GM12874 (cell line): ENCODE data around the gene UBE2Q2.

Experiments
- TF ChIP-seq, protein P1 (sequence below): IDR thresholded peaks from 2 replicates; pipeline ENCODE4 v1.5.1; 2011; ENCODE audit warnings: low read depth, mild to moderate bottlenecking, control low read depth, low read length, moderate library complexity; ENCODE audit not compliant: insufficient read depth

Gene UBE2Q2

DNA sequence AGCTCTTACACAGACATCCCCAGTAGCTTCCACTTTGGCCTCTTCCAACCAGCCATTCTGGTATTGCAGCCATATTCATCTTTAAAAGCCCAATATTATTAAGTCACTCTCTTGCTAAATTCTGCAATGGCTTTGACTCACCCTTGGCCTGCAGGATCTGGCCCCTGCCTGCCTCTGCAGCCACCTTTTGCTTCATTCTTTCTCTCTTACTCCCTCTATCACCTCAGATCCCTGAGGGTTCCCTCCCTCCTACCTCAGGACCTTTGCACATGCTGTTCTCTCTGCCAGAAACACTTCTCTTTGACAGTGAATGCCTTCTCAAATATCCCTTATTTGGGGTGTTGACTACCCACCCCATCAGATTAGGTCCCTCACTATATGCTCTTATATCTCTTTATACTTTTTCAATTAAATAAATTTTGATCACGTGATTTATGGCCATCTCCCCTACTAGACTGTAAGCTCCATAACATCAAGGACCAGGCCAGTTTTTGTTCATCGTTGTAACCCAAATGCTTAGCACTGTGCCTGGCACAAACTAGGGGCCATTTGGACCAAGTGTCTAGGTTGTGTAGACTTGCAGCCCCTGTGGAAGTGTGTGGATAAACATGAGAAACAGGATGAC lies 32.3 kb upstream of the UBE2Q2 start:
- TF ChIP-seq, protein P1, sequence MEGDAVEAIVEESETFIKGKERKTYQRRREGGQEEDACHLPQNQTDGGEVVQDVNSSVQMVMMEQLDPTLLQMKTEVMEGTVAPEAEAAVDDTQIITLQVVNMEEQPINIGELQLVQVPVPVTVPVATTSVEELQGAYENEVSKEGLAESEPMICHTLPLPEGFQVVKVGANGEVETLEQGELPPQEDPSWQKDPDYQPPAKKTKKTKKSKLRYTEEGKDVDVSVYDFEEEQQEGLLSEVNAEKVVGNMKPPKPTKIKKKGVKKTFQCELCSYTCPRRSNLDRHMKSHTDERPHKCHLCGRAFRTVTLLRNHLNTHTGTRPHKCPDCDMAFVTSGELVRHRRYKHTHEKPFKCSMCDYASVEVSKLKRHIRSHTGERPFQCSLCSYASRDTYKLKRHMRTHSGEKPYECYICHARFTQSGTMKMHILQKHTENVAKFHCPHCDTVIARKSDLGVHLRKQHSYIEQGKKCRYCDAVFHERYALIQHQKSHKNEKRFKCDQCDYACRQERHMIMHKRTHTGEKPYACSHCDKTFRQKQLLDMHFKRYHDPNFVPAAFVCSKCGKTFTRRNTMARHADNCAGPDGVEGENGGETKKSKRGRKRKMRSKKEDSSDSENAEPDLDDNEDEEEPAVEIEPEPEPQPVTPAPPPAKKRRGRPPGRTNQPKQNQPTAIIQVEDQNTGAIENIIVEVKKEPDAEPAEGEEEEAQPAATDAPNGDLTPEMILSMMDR: no peak

DNA sequence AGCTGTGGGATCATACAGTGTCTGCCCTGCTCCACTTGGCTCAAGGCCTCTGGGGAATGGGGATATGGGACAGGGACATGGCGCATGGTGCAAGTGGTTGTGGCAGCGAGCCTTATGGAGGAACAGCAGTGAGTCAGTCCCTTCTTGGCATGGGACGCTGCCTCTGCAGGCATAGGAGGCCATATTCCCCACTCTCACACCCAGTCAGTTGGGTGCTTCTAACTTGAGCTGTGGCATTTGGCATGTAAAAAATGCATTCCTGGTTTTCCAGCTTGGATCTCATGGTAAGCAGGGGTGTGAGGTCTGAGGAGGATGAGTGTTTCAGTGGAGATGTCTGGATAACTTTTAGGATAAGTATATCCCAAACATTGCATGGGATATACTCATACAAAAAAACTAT lies 31.6 kb upstream of the UBE2Q2 start:
- TF ChIP-seq, protein P1: no peak

DNA sequence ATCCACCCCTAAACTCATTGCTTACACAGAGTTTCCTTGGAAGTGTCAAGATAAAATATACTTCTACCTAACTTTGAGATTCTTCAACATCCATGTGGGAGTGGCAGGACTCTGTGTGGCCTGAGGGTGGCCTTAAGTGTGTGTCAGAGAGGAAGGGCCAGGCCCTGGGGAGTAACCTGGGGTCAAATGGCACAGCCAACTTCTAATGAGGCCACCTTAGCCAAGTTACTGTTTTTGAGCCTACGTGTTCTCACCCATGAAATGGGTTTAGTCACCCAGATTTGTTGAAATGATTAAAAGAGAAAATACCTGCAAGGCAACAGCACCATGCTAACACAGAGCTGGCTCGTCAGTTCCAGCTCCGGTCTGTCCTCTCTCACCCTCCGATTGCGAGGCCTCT lies 28.5 kb upstream of the UBE2Q2 start:
- TF ChIP-seq, protein P1: no peak

DNA sequence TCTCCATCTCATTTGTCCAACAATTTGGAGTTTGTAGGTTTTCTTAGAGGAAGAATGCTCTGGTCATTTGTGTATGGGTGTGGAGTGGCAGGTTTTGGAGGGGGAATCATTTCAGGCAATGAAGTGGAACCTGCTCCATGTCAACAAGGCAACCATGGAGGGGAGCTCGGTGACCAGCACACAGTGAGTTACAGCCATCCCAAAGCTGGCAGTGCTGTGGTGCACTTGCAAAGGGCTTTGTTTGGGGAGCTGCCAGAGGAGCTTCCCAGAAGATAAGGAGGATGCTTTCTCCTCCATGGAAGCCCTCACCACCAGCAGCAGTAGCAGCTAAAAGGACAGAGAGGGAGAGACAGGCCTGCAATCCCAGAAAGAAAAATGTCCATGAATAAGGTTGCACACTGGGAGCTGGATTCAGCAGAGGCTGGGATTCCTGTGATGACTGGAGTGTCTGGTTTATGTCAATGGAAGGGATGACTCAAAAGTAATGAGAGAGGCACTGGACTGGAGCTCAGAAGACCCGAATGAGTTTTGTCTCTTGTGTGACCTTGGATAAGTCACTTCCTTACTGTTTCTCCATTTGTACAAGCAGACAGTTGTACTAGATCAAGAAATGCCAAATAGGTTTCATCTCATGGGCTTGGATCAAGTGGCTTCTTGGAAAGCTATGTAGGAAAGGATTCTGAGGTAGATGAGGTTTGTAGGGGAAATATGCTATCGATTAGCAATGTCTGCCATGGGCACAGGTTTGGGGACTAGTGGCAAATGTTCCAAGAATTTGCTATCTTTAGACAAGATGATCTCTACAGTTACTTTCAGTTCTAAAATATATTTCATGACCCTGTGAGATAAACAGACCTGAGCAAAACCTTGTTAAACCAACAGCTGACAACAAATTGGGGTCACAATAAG lies 27.2 kb upstream of the UBE2Q2 start:
- TF ChIP-seq, protein P1: no peak

DNA sequence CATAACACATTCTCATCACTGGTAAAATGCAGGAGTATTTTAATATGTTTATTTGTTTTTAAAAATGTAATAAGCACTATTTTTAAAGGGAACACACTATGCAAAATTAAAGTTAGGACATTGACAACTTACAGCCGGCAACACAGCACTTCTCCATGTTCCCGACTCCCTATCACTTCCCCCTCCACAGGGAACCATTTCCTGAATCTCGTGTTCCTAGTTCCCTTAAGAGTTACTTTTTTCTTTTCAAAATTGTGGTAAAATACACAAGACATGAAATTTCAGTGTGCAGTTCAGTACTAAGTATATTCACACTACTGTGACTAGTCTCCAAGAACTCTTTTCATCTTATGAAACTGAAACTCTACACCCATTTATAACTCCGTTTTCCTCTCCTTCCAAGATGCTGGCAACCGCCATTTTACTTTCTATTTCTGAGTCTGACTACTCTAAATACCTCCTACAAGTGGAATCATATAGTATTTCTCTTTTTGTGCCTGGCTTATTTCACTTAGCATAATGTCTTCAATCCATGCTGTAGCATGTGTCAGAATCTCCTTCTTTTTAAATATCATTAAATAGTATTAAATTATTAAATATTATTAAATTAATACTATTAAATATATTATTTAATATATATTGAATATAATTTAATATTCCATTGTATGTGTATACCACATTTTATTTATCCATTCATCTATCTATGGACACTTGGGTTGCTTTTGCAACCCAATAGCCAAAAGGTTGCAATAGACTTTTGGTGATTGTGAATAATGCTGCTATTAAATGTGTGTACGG lies 25.9 kb upstream of the UBE2Q2 start:
- TF ChIP-seq, protein P1: no peak

DNA sequence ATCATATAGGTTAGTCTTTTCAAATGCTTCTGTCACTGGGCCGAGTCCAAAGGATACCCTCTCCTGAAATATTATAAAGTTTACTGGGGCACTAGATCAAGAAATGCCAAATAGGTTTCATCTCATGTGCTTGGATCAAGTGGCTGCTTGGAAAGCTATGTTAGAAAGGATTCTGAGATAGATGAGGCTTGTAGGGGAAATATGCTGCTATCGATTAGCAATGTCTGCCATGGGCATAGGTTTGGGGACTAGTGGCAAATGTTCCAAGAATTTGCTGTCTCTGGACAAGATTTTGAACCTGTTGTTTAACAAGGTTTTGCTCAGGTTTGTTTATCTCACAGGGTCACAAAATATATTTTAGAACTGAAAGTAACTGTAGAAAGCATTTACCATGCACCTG lies 23.0 kb upstream of the UBE2Q2 start:
- TF ChIP-seq, protein P1: no peak

DNA sequence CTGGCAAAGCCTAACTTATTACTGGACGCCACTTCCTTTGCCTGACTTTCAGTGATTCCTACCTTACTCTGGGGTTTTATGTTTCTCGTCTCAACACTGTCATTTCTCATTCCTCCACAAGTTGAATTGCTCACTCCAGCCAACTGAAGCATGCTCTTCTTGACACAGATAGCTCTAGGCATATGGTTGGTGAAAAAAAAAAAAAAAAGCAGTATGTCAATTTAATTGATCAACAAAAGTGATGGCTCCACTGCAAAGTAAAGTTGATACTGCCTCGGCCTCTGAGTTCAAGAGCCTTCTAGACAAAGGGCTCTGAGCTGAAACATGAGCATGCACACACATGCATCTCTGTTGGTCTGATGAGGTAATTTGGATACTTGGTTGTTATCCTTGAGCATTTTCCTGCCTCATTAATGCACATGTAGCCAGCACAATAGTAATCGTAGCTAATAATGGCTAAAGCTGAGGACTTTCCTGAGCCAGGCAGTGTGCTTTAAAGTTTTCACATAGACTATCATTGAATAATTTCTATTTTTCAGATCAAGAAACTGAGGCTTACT lies 21.4 kb upstream of the UBE2Q2 start:
- TF ChIP-seq, protein P1: no peak
